B cell (primary cell): ENCODE results near the gene F8A1. TPM values are rescaled to one million over a fixed set of nuclear protein-coding genes. Genes with fewer than 3 reads are reported as not detected.
"Not testable (repeated sequence)": the region's sequence is repeated elsewhere in the genome, so short reads cannot be mapped to it uniquely, and the experiment has no call there.

ENCODE experiments used
- ATAC-seq: fragments of 200-7000 bp; cut with Tn5 transposase; one replicate; pipeline ENCODE4 v1.10.0; 2021; ENCODE audit warnings: low read depth, mild to moderate bottlenecking, moderate number of reproducible peaks, moderate library complexity
- CTCF ChIA-PET: fragments of 350-600 bp; sonication (Branson Sonifier 250); formaldehyde crosslinking; loops from one replicate; lab custom pipeline; 2021; ENCODE audit warnings: antibody characterized with exemption, inconsistent platforms; lab: Charles Lee
- POLR2A ChIA-PET: fragments of 350-600 bp; sonication (Branson Sonifier 250); formaldehyde crosslinking; loops from one replicate; lab custom pipeline; 2021; ENCODE audit warnings: antibody characterized with exemption; lab: Charles Lee
- DNase-seq: peaks from one replicate; pipeline ENCODE4 v3.0.0; 2013
- H2AFZ ChIP-seq: 2 replicates; pipeline ENCODE4 v1.6.1; 2012; ENCODE audit warnings: mild to moderate bottlenecking, low read depth, low read length; ENCODE audit not compliant: insufficient read depth, poor library complexity, severe bottlenecking
- H3K27ac ChIP-seq, 2 donors: 1 replicate in 1 of 2; 2 replicates in 1 of 2; pipeline ENCODE4 v1.5.1; 2012 to 2013; ENCODE audit warnings: low read length in 2 of 2, mild to moderate bottlenecking in 2 of 2, moderate library complexity in 1 of 2
- H3K27me3 ChIP-seq, 4 experiments: fragments of 200-600 bp in 1 of 4; sonication (generic) in 1 of 4; replicated peaks in 1 of 4; 1 replicate in 2 of 4; 2 replicates in 2 of 4; pipeline versions ENCODE4 v1.6.1 to v1.7.0; 2013 to 2016; ENCODE audit warnings: low read length in 3 of 4, mild to moderate bottlenecking in 2 of 4, mixed read lengths in 1 of 4, moderate library complexity in 1 of 4; ENCODE audit not compliant: insufficient read depth in 4 of 4, control insufficient read depth in 3 of 4; ENCODE audit errors: control extremely low read depth in 1 of 4
- H3K36me3 ChIP-seq, 2 experiments: replicated peaks in 1 of 2; 1 replicate in 1 of 2; 2 replicates in 1 of 2; pipeline versions ENCODE4 v1.6.1 to v1.7.1; 2013; ENCODE audit warnings: low read length in 1 of 2; ENCODE audit not compliant: insufficient read depth in 2 of 2, control insufficient read depth in 1 of 2; ENCODE audit errors: control extremely low read depth in 1 of 2, extremely low read depth in 1 of 2
- H3K4me1 ChIP-seq, 2 donors: fragments of 200-600 bp in 1 of 2; sonication (generic) in 1 of 2; 1 replicate in 1 of 2; 2 replicates in 1 of 2; pipeline versions ENCODE4 v1.5.1 to v1.6.1; 2013 to 2017; ENCODE audit warnings: low read length in 2 of 2; ENCODE audit not compliant: control insufficient read depth in 2 of 2, insufficient read depth in 2 of 2
- H3K4me2 ChIP-seq: replicated peaks from 2 replicates; pipeline ENCODE3; 2012; ENCODE audit warnings: mild to moderate bottlenecking, low read depth, low read length; ENCODE audit not compliant: poor library complexity, severe bottlenecking
- H3K4me3 ChIP-seq, 5 experiments: fragments of 200-600 bp in 1 of 5; sonication (generic) in 1 of 5; 1 replicate in 3 of 5; 2 replicates in 2 of 5; pipeline versions ENCODE4 v1.5.1 to v1.7.0; 2011 to 2016; ENCODE audit warnings: low read length in 4 of 5, mild to moderate bottlenecking in 4 of 5, low read depth in 2 of 5, control low read depth in 1 of 5, moderate library complexity in 1 of 5; ENCODE audit not compliant: insufficient read depth in 1 of 5; ENCODE audit errors: control extremely low read depth in 1 of 5, extremely low read depth in 1 of 5
- H3K79me2 ChIP-seq: fragments of 200-600 bp; sonication (generic); one replicate; pipeline ENCODE4 v1.6.0; 2016; ENCODE audit warnings: low read length; ENCODE audit not compliant: control insufficient read depth, insufficient read depth
- H3K9ac ChIP-seq: fragments of 200-600 bp; sonication (generic); 2 replicates; pipeline ENCODE4 v1.6.1; 2017; ENCODE audit warnings: mild to moderate bottlenecking, low read length, moderate library complexity
- H3K9me3 ChIP-seq, 3 donors: one replicate each; pipeline versions ENCODE4 v1.6.1 to v1.7.1; 2013; ENCODE audit warnings: low read length in 2 of 3; ENCODE audit not compliant: control insufficient read depth in 2 of 3, insufficient read depth in 1 of 3; ENCODE audit errors: control extremely low read depth in 1 of 3
- H4K20me1 ChIP-seq: 2 replicates; pipeline ENCODE4 v1.6.0; 2012; ENCODE audit warnings: mild to moderate bottlenecking, low read length; ENCODE audit not compliant: insufficient read depth, control insufficient read depth, poor library complexity, severe bottlenecking
- H3K27ac Mint-ChIP-seq: one replicate; pipeline ENCODE4 v1.8.0; 2021; ENCODE audit warnings: mixed read lengths
- H3K27me3 Mint-ChIP-seq: one replicate; pipeline ENCODE4 v1.8.0; 2021; ENCODE audit warnings: mixed read lengths
- H3K4me1 Mint-ChIP-seq: one replicate; pipeline ENCODE4 v1.8.0; 2021; ENCODE audit warnings: mixed read lengths
- H3K4me3 Mint-ChIP-seq: one replicate; pipeline ENCODE4 v1.8.0; 2021; ENCODE audit warnings: mixed read lengths
- H3K9me3 Mint-ChIP-seq: one replicate; pipeline ENCODE4 v1.8.0; 2022; ENCODE audit warnings: mixed read lengths; ENCODE audit not compliant: insufficient read depth
- CTCF ChIP-seq: fragments of 200-600 bp; IDR thresholded peaks from one replicate; pipeline ENCODE4 v1.8.0; 2022; ENCODE audit warnings: antibody characterized with exemption, mild to moderate bottlenecking
- EZH2 ChIP-seq: IDR thresholded peaks from 2 replicates; pipeline ENCODE4 v1.6.1; 2012; ENCODE audit warnings: borderline replicate concordance, low read depth, mild to moderate bottlenecking, moderate library complexity, low read length; ENCODE audit not compliant: insufficient read depth, poor library complexity, severe bottlenecking
- WGBS: methylation state at CpG from one replicate; pipeline ENCODE4 v1.1.5; 2013; ENCODE audit warnings: missing lambda C conversion rate; ENCODE audit not compliant: insufficient coverage; 5-methylcytosine and 5-hydroxymethylcytosine counted together
- intact Hi-C: fragments of 100-400 bp; cut with micrococcal nuclease; formaldehyde crosslinking; loops from one replicate; pipeline ENCODE4 v1.10.0; 2022
- polyA minus RNA-seq: library from RNA; depleted of rRNA, polyadenylated mRNA; stranded (reverse); fragments of >200 nt; gene quantifications from 2 replicates; pipeline ENCODE4 v1.2.3, GENCODE V29; 2012
- polyA plus RNA-seq: library from polyadenylated mRNA; depleted of rRNA; stranded (reverse); fragments of >200 nt; gene quantifications from 2 replicates; pipeline ENCODE4 v1.2.3, GENCODE V29; 2012
- total RNA-seq, 2 donors: library from RNA; stranded (reverse); fragments of 120-200 nt in 1 of 2; gene quantifications; 1 replicate in 1 of 2; 2 replicates in 1 of 2; pipeline versions ENCODE4 v1.2.3 to v1.2.4, GENCODE V29; 2013 to 2022

F8A1 gene
- 35.8 and 39.1 TPM in 2 replicates for total RNA-seq
- 1.7 TPM for total RNA-seq (2013)
- 2.4 and 8.6 TPM in 2 replicates for polyA plus RNA-seq
- polyA minus RNA-seq, result 4.1 and 11.4 TPM in 2 replicates

GRCh38 chrX:154886069-154886788 is at the start of gene F8A1:
Gene F8A1 (plus strand): TSS chrX:154886355. CDS start chrX:154886375, 20 bp downstream.
- H3K4me2 ChIP-seq, H3K27ac ChIP-seq, H3K9me3 ChIP-seq, intact Hi-C loops, H3K9me3 Mint-ChIP-seq, H3K27me3 ChIP-seq, H3K4me1 Mint-ChIP-seq, DNase-seq, H3K27ac Mint-ChIP-seq, H4K20me1 ChIP-seq, H3K4me1 ChIP-seq, H3K9ac ChIP-seq, H3K4me3 Mint-ChIP-seq, H3K36me3 ChIP-seq, H3K27me3 Mint-ChIP-seq, CTCF ChIA-PET, H2AFZ ChIP-seq, POLR2A ChIA-PET, H3K79me2 ChIP-seq: not testable (repeated sequence)
- H3K4me3 ChIP-seq, result peak within 1 kb of the TSS in 1 of 5 experiments; percentile 19
- no CpG with 5 or more reads among the region's 91 CpGs for WGBS
- peak; percentile 77 for ATAC-seq

- Mint-ChIP-seq H3K9me3 (no peaks in the 10 kb centered on the region), H3K4me3 (no peak overlapping the region), H3K27me3 (no peaks in the 10 kb centered on the region), H3K27ac (no peak overlapping the region), H3K4me1 (no peaks in the 10 kb centered on the region)
- Histone ChIP-seq H3K4me1 (no peaks in the 10 kb centered on the region), H3K79me2 (no peaks in the 10 kb centered on the region), H3K4me2 (no peak overlapping the region), H3K27me3 (no peaks in the 10 kb centered on the region), H3K27ac (no peak overlapping the region), H3K36me3 (no peaks in the 10 kb centered on the region), H2AFZ (no peak overlapping the region), H3K9ac (no peak overlapping the region), H3K4me3 (no peak overlapping the region), H3K9me3 (no peaks in the 10 kb centered on the region), H4K20me1 (no peaks in the 10 kb centered on the region)
- ATAC-seq, result peak; percentile 65
- peak; percentile 63 for DNase-seq
- TF ChIP-seq EZH2, result no peak
- TF ChIP-seq CTCF, result peak; percentile 65
- intact Hi-C loops, result loop anchor here (1.0 to 10.0 kb wide), 2 partner anchors 93 to 126 kb away; no protein-coding TSS in a partner anchor
- ChIA-PET CTCF (interaction anchor here (1.4 to 4.7 kb wide), 3 partner anchors 21 to 249 kb away, joined by 3 to 27 read pairs (median 4); no protein-coding TSS in a partner anchor), POLR2A (interaction anchor here (0.6 kb wide), 1 partner anchor 21 kb away, joined by 3 read pairs; no protein-coding TSS in a partner anchor)
- WGBS, result no CpG with 5 or more reads among the region's 2 CpGs
Measured at GRCh38 chrX:154840856-154841255, 45.3 kb upstream of the F8A1 start.
